Posterior cingulate gyrus (tissue), 11 donors: ENCODE data around the gene HCRTR1.

Experiments
- DNase-seq, 10 donors: peaks; one replicate each; pipeline versions ENCODE4 v3.0.0 to v3.0.0-alpha.2; 2020 to 2021; ENCODE audit warnings: mixed read lengths in 3 of 10
- intact Hi-C: fragments of 100-400 bp; cut with DNase I; formaldehyde crosslinking; loops from one replicate; pipeline ENCODE4 v1.15.1; 2023

HCRTR1 gene

GRCh38 chr1:31617218-31617915, at the start of gene HCRTR1:
TSS of gene HCRTR1 (plus strand) at chr1:31617689. CDS start at chr1:31619193, 1,504 bp downstream.
- intact Hi-C loops, result no loop called here
- no peak for DNase-seq

GRCh38 chr1:31567956-31568570, 49.4 kb upstream of the HCRTR1 start:
- peak in 1 of 10 donors; percentile 26 for DNase-seq
- intact Hi-C loops, result no loop called here

GRCh38 chr1:31568895-31569595, 48.4 kb upstream of the HCRTR1 start:
- intact Hi-C loops, result no loop called here
- DNase-seq, result peak in 1 of 10 donors; percentile 21

GRCh38 chr1:31569596-31570173, 47.8 kb upstream of the HCRTR1 start:
- intact Hi-C loops, result no loop called here
- DNase-seq, result peak in 1 of 10 donors; percentile 19

GRCh38 chr1:31570228-31570627, 47.3 kb upstream of the HCRTR1 start:
- peak in 1 of 10 donors; percentile 43 for DNase-seq
- intact Hi-C loops, result no loop called here

GRCh38 chr1:31570906-31571305, 46.6 kb upstream of the HCRTR1 start:
- intact Hi-C loops, result no loop called here
- no peak for DNase-seq

- peak in 1 of 10 donors; percentile 55 for DNase-seq
- intact Hi-C loops, result no loop called here
These were observed 45.9 kb upstream of the HCRTR1 start for GRCh38 chr1:31571340-31572295.

- intact Hi-C loops, result no loop called here
- DNase-seq, result peak in 1 of 10 donors; percentile 51
These were observed 45.0 kb upstream of the HCRTR1 start for GRCh38 chr1:31572323-31573104.

GRCh38 chr1:31573261-31573660, 44.2 kb upstream of the HCRTR1 start:
- intact Hi-C loops, result no loop called here
- peak in 1 of 10 donors; percentile 70 for DNase-seq

- intact Hi-C loops, result no loop called here
- no peak for DNase-seq
These were observed 42.6 kb upstream of the HCRTR1 start for GRCh38 chr1:31574749-31575368.

GRCh38 chr1:31575369-31576140, 41.9 kb upstream of the HCRTR1 start:
- intact Hi-C loops, result no loop called here
- peak in 1 of 10 donors; percentile 62 for DNase-seq

GRCh38 chr1:31576201-31576669, 41.3 kb upstream of the HCRTR1 start, which contains the start of gene TINAGL1:
TSS of gene TINAGL1 (plus strand) at chr1:31576515. CDS start at chr1:31577149, 634 bp downstream.
- intact Hi-C loops, result no loop called here
- DNase-seq, result peak in 1 of 10 donors; percentile 65

GRCh38 chr1:31576743-31577455, 40.6 kb upstream of the HCRTR1 start:
- intact Hi-C loops, result no loop called here
- peak in 1 of 10 donors; percentile 72 for DNase-seq

GRCh38 chr1:31577515-31578192, 39.8 kb upstream of the HCRTR1 start:
- peak in 1 of 10 donors; percentile 68 for DNase-seq
- intact Hi-C loops, result no loop called here

GRCh38 chr1:31579374-31579773, 38.1 kb upstream of the HCRTR1 start:
- intact Hi-C loops, result no loop called here
- DNase-seq, result peak in 1 of 10 donors; percentile 55

GRCh38 chr1:31580513-31580870, 37.0 kb upstream of the HCRTR1 start:
- intact Hi-C loops, result no loop called here

More at GRCh38 chr1:31580513-31580870, 37.0 kb upstream of the HCRTR1 start:
- no peak for DNase-seq
